PC-3 (cell line): ENCODE data around the gene EFEMP1. TPM values are rescaled to one million over a fixed set of nuclear protein-coding genes. Genes with fewer than 3 reads are reported as not detected.

ENCODE experiments used
- ATAC-seq: fragments of 200-7000 bp; cut with Tn5 transposase; 2 replicates; pipeline ENCODE4 v1.9.1; 2020; ENCODE audit warnings: mild to moderate bottlenecking, moderate library complexity
- BruUV-seq: library from RNA; stranded (reverse); fragments of 400-500 nt; replicated peaks from 2 replicates; lab custom pipeline; 2021; lab: Mats Ljungman, UMichigan
- CTCF ChIA-PET: fragments of 300-600 bp; sonication (Branson Sonifier 250); formaldehyde crosslinking; loops from one replicate; lab custom pipeline; 2022; ENCODE audit warnings: antibody characterized with exemption; lab: Charles Lee
- POLR2A ChIA-PET: fragments of 300-600 bp; sonication (Branson Sonifier 250); formaldehyde crosslinking; loops from one replicate; lab custom pipeline; 2022; ENCODE audit warnings: antibody characterized with exemption; ENCODE audit not compliant: unreplicated experiment; lab: Charles Lee
- DNase-seq: peaks from one replicate; pipeline ENCODE4 v3.0.0-alpha.2; 2015
- H2AFZ ChIP-seq: fragments of 300-600 bp; sonication (generic); 2 replicates; pipeline ENCODE4 v1.6.0; 2016; ENCODE audit warnings: antibody characterized with exemption, low read length
- H3F3A ChIP-seq: fragments of 300-600 bp; sonication (generic); one replicate; pipeline ENCODE4 v1.6.0; 2017; ENCODE audit warnings: antibody characterized with exemption, low read length, control low read depth, mild to moderate bottlenecking; ENCODE audit not compliant: unreplicated experiment
- H3K27ac ChIP-seq: fragments of 300-600 bp; sonication (generic); 2 replicates; pipeline ENCODE4 v1.5.1; 2016; ENCODE audit warnings: mild to moderate bottlenecking, low read length
- H3K27me3 ChIP-seq: fragments of 300-600 bp; sonication (generic); 2 replicates; pipeline ENCODE4 v1.6.1; 2016; ENCODE audit warnings: low read length, mixed read lengths
- H3K36me3 ChIP-seq: fragments of 300-600 bp; sonication (generic); 2 replicates; pipeline ENCODE4 v1.6.1; 2016; ENCODE audit warnings: low read depth, mixed run types, low read length, mixed read lengths
- H3K4me1 ChIP-seq: fragments of 300-600 bp; sonication (generic); 2 replicates; pipeline ENCODE4 v1.5.1; 2016; ENCODE audit warnings: low read length; ENCODE audit not compliant: insufficient read depth
- H3K4me2 ChIP-seq: fragments of 300-600 bp; sonication (generic); 2 replicates; pipeline ENCODE4 v1.6.0; 2016; ENCODE audit warnings: low read length
- H3K4me3 ChIP-seq: fragments of 300-600 bp; sonication (generic); 2 replicates; pipeline ENCODE4 v1.5.1; 2016; ENCODE audit warnings: mild to moderate bottlenecking, low read length, mixed read lengths
- H3K79me2 ChIP-seq: fragments of 300-600 bp; sonication (generic); 2 replicates; pipeline ENCODE4 v1.6.1; 2017; ENCODE audit warnings: low read length, mixed read lengths
- H3K9ac ChIP-seq: fragments of 300-600 bp; sonication (generic); 2 replicates; pipeline ENCODE4 v1.6.0; 2016; ENCODE audit warnings: mild to moderate bottlenecking, low read length
- H3K9me2 ChIP-seq: fragments of 300-600 bp; sonication (generic); replicated peaks from 2 replicates; pipeline ENCODE4 v1.6.1; 2016; ENCODE audit warnings: mixed run types, low read length, mixed read lengths
- H3K9me3 ChIP-seq: fragments of 300-600 bp; sonication (generic); 2 replicates; pipeline ENCODE4 v1.6.1; 2016; ENCODE audit warnings: low read length, mixed read lengths
- H4K20me1 ChIP-seq: fragments of 300-600 bp; sonication (generic); 2 replicates; pipeline ENCODE4 v1.6.1; 2016; ENCODE audit warnings: low read length, mixed read lengths
- CTCF ChIP-seq: fragments of 300-600 bp; sonication (generic); conservative IDR thresholded peaks from 2 replicates; pipeline ENCODE4 v1.5.1; 2017; ENCODE audit warnings: antibody characterized with exemption, low read depth, mild to moderate bottlenecking, low read length
- EZH2 ChIP-seq: fragments of 300-600 bp; sonication (generic); IDR thresholded peaks from one replicate; pipeline ENCODE4 v1.6.1; 2017; ENCODE audit warnings: antibody characterized with exemption, mild to moderate bottlenecking, low read length; ENCODE audit not compliant: unreplicated experiment
- EZH2phosphoT487 ChIP-seq: fragments of 300-600 bp; sonication (generic); IDR thresholded peaks from 2 replicates; pipeline ENCODE4 v1.6.1; 2018; ENCODE audit warnings: mild to moderate bottlenecking, antibody characterized with exemption, low read length, borderline replicate concordance
- intact Hi-C: fragments of 100-400 bp; cut with micrococcal nuclease; formaldehyde crosslinking; loops from 2 replicates; pipeline ENCODE4 v1.9.0; 2023
- total RNA-seq: library from RNA; depleted of rRNA; stranded (reverse); fragments of >200 nt; gene quantifications from 2 replicates; pipeline ENCODE4 v1.2.3, GENCODE V29; 2014

Gene EFEMP1
- total RNA-seq, 1 experiment from 2014 or later = 59.6 TPM

GRCh38 chr2:55877087-55877436 is 46.5 kb downstream of the EFEMP1 start:
- Histone ChIP-seq H3K9me2 (no peaks in the 10 kb centered on the region), H3K36me3 (no peaks in the 10 kb centered on the region), H3K4me2 (no peak overlapping the region), H3K79me2 (no peaks in the 10 kb centered on the region), H3K9ac (no peak overlapping the region), H2AFZ (no peak overlapping the region), H3K4me1 (peaks cover 9% of the 10 kb centered on the region; the same call in 1 of the 2 replicates), H4K20me1 (no peaks in the 10 kb centered on the region), H3K27ac (no peak overlapping the region), H3F3A (no peaks in the 10 kb centered on the region), H3K27me3 (no peaks in the 10 kb centered on the region), H3K4me3 (no peak overlapping the region), H3K9me3 (no peaks in the 10 kb centered on the region)
- DNase-seq (no peak), ATAC-seq (no peak)
- CTCF ChIA-PET = no interaction called here
- TF ChIP-seq CTCF = no peak
- POLR2A ChIA-PET = no interaction called here
- intact Hi-C loops = no loop called here
- no TSS peak for BruUV-seq

- ChIA-PET CTCF (no interaction called here), POLR2A (no interaction called here)
- Histone ChIP-seq H3K9ac (no peak overlapping the region), H3K79me2 (no peaks in the 10 kb centered on the region), H4K20me1 (no peaks in the 10 kb centered on the region), H3K27me3 (no peaks in the 10 kb centered on the region), H2AFZ (no peak overlapping the region), H3K27ac (no peak overlapping the region), H3F3A (no peaks in the 10 kb centered on the region), H3K9me3 (no peaks in the 10 kb centered on the region), H3K4me3 (no peak overlapping the region), H3K36me3 (no peaks in the 10 kb centered on the region), H3K9me2 (no peaks in the 10 kb centered on the region), H3K4me1 (peaks cover 9% of the 10 kb centered on the region; the same call in 1 of the 2 replicates), H3K4me2 (no peak overlapping the region)
- TF ChIP-seq EZH2phosphoT487 (no peak), CTCF (no peak), EZH2 (no peak)
- intact Hi-C loops = no loop called here
- BruUV-seq = no TSS peak
- no peak for DNase-seq
- ATAC-seq = no peak
Observed at GRCh38 chr2:55876429-55877086, 47.0 kb downstream of the EFEMP1 start.

GRCh38 chr2:55875434-55876135 is 48.0 kb downstream of the EFEMP1 start:
- Histone ChIP-seq H4K20me1 (no peaks in the 10 kb centered on the region), H3K4me1 (peaks cover 9% of the 10 kb centered on the region; the same call in 1 of the 2 replicates), H3K27me3 (no peaks in the 10 kb centered on the region), H3K4me3 (no peak overlapping the region), H3F3A (no peaks in the 10 kb centered on the region), H3K9ac (no peak overlapping the region), H3K4me2 (no peak overlapping the region), H3K36me3 (no peaks in the 10 kb centered on the region), H3K9me3 (no peaks in the 10 kb centered on the region), H3K27ac (no peak overlapping the region), H2AFZ (no peak overlapping the region), H3K9me2 (no peaks in the 10 kb centered on the region), H3K79me2 (no peaks in the 10 kb centered on the region)
- no TSS peak for BruUV-seq
- intact Hi-C loops = no loop called here
- ATAC-seq (no peak), DNase-seq (peak; percentile 32)
- CTCF ChIA-PET = no interaction called here
- POLR2A ChIA-PET = no interaction called here
- TF ChIP-seq CTCF (no peak), EZH2phosphoT487 (no peak), EZH2 (no peak)
